ENCODE measurements around the gene ZBTB20. TPM values are rescaled to one million over a fixed set of nuclear protein-coding genes. Genes with fewer than 3 reads are reported as not detected.

The ZBTB20 gene
- total RNA-seq, 1 donor from 2014 or later = 66.4 TPM

DNA sequence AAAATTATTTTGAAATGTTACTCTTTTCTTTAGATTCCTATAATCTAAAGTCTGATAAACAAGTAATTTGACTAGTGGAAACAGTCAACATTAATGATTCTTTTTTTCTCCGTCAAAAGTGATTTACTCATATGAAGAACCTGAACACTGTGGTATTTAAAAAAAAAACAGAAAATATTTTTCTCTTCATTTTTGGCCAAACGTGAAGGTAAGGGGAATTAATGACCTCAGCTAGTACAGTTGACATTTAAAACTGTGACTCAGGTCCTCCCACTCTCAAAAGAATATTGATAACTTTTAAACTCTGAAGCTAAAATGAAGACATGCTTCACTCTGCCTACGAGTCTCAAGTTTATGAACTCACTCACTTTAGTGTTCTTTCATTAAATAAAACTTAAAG is 818.7 kb downstream of the ZBTB20 start:
- ATAC-seq (no peak), DNase-seq (no peak)
- TF ChIP-seq, protein P1, sequence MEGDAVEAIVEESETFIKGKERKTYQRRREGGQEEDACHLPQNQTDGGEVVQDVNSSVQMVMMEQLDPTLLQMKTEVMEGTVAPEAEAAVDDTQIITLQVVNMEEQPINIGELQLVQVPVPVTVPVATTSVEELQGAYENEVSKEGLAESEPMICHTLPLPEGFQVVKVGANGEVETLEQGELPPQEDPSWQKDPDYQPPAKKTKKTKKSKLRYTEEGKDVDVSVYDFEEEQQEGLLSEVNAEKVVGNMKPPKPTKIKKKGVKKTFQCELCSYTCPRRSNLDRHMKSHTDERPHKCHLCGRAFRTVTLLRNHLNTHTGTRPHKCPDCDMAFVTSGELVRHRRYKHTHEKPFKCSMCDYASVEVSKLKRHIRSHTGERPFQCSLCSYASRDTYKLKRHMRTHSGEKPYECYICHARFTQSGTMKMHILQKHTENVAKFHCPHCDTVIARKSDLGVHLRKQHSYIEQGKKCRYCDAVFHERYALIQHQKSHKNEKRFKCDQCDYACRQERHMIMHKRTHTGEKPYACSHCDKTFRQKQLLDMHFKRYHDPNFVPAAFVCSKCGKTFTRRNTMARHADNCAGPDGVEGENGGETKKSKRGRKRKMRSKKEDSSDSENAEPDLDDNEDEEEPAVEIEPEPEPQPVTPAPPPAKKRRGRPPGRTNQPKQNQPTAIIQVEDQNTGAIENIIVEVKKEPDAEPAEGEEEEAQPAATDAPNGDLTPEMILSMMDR (IDR thresholded peaks at IDR 0.05) = no peak
- Histone ChIP-seq H3K4me3 (no peak overlapping the region), H3K4me1 (no peaks in the 10 kb centered on the region), H3K9me3 (no peaks in the 10 kb centered on the region), H3K36me3 (no peaks in the 10 kb centered on the region), H3K27ac (no peak overlapping the region), H3K27me3 (ENCODE audit: low read depth) (no peaks in the 10 kb centered on the region)
- intact Hi-C loops (cut with DNase I) = no loop called here

DNA sequence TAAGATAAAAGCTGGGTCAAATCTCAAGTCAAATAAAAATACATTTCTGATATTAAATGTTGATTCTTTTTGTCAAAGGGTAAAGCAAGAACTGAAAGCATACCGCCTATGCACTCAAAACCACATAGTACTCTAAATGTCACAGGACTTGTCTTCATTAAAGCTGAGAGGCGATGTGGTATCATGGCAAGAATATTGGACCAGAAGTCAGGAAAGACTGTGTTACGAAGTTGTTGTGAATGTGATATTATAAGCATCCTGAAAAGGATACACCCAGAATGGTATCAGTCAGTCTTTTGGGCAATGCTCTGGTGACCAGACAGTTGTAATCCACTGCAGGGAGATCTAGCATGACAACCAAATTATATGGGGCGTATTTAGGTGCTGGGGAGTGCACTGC is 819.4 kb downstream of the ZBTB20 start:
- Histone ChIP-seq H3K27me3 (ENCODE audit: low read depth) (no peaks in the 10 kb centered on the region), H3K36me3 (no peaks in the 10 kb centered on the region), H3K27ac (no peak overlapping the region), H3K4me1 (no peaks in the 10 kb centered on the region), H3K9me3 (no peaks in the 10 kb centered on the region), H3K4me3 (no peak overlapping the region)
- DNase-seq (no peak), ATAC-seq (no peak)
- TF ChIP-seq, protein P1 (IDR thresholded peaks at IDR 0.05) = no peak
- intact Hi-C loops (cut with DNase I) = no loop called here

DNA sequence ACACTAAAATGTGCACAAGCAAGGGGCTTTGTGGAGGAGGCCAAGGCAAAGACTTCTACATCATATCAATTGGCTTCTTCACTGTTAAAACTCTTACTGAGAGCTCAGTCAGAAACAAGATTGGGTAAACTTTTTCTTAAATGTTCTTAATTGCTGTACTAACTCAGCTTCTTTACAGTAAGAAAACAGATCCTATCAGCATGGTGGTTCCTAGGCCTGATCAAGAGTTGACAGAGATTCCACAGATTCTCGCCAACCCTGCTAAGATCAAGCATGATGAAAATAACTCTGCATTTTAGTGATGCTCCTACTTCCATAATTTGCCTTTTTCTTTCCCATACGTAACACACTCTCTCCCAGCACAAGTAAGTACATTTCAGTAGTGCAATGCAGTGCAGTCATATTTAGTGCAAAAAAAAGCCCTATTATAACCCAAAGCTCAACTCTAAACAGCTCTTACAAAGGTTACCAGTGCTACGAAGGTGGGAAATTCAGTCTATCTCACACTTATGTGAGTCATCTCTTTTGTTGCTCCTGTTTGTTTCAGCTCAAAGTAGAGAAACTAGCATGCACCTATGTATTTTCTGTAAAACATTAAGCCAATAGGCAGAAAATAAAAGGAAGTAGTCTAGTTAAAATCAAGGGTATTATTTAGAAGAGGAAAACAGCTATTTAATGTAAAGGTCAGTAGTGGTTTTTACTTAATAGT is 823.4 kb downstream of the ZBTB20 start:
- intact Hi-C loops (cut with DNase I) = no loop called here
- no peak for DNase-seq

DNA sequence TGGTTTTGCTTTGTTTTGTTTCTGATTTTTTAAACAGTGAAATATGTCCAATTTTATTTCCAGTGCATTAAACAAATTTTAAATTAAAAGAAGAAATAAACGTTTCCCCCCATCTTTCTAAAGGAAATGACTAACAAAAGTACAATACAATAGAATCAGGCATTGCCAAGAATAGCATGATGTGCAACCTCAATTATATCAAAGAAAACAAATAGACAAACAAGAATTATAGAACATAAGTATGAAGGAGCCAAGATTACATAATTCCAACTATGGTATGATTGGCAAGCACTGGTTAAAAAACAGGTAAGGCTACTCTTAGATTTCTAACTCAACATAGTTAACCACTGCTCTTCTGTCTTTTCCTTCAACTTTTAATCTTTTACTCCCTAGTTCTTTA is 826.8 kb downstream of the ZBTB20 start:
- Histone ChIP-seq H3K27me3 (ENCODE audit: low read depth) (no peaks in the 10 kb centered on the region), H3K27ac (no peak overlapping the region), H3K4me3 (no peak overlapping the region), H3K9me3 (no peaks in the 10 kb centered on the region), H3K4me1 (no peaks in the 10 kb centered on the region), H3K36me3 (no peaks in the 10 kb centered on the region)
- intact Hi-C loops (cut with DNase I) = no loop called here
- DNase-seq = no peak
- no peak for ATAC-seq
- TF ChIP-seq, protein P1 (IDR thresholded peaks at IDR 0.05) = no peak

More for the DNA sequence above, 823.4 kb downstream of the ZBTB20 start:
- no peak for ATAC-seq
- Histone ChIP-seq H3K27ac (no peak overlapping the region), H3K27me3 (ENCODE audit: low read depth) (no peaks in the 10 kb centered on the region), H3K4me1 (no peaks in the 10 kb centered on the region), H3K4me3 (no peak overlapping the region), H3K9me3 (no peaks in the 10 kb centered on the region), H3K36me3 (no peaks in the 10 kb centered on the region)
- TF ChIP-seq, protein P1 (IDR thresholded peaks at IDR 0.05) = no peak

DNA sequence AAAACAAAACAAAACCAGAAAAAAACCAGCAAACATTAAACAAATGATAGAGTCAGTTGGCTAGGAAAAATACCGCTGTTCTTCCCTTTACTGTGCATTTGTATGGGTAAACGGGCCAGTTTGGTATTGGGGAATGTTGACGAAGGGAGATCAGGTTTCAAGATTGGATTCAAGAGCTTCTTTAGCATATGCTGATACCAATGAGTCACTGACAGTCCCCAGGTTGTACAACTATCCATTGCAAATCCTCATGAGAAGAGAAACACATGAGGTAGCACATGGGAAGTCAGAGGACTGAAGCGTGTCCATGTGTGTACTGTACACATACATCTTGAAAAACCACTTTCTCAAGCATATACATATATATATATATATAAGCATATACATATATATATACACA is 827.6 kb downstream of the ZBTB20 start:
- TF ChIP-seq, protein P1 (IDR thresholded peaks at IDR 0.05) = no peak
- Histone ChIP-seq H3K27ac (no peak overlapping the region), H3K4me3 (no peak overlapping the region), H3K36me3 (no peaks in the 10 kb centered on the region), H3K9me3 (no peaks in the 10 kb centered on the region), H3K4me1 (no peaks in the 10 kb centered on the region), H3K27me3 (ENCODE audit: low read depth) (no peaks in the 10 kb centered on the region)
- intact Hi-C loops (cut with DNase I) = no loop called here
- ATAC-seq (peak; percentile 11 to 25), DNase-seq (no peak)
